Measurements from ENCODE around the gene RNF130. TPM values are rescaled to one million over a fixed set of nuclear protein-coding genes. Genes with fewer than 3 reads are reported as not detected.

Gene RNF130
- total RNA-seq, 1 donor from 2014 or later: 73.8 TPM

DNA sequence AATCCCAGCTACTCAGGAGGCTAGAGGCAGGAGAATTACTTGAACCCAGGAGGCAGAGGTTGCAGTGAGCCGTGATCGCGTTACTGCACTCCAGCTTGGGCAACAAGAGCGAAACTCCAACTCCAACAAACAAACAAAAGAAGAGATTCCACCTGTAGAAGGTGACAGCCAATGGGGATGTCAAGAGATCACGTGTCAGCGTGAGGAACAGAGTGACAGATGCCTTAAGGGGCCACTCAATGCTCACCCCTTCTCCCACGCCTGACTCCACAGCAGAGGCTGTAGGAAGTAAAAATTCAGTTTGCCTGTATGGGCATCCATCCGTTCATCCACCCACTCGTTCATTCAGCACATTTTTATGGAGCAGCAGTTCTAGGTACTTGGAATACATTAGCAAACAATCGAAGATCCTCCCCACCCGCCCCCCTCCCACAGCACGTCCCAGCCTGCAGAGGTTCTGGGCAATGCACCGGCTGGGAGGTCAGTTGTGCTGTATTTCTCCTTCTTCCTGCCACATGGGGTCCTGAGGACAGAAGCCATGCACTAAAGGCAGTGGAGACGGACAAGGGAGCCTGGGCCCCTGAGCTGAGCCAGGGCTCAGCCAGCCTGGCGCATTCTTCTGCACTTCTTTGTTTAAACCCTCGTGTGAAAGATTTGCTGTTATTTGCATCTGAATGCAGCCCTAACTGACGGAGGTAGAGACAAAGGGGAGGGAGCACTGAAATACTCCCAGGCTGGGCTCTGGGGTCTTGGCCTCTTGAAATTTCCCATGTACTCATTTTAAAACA is 11.3 kb upstream of the RNF130 start:
- Mint-ChIP-seq H3K9me3 (ENCODE audit: low read depth) (no peaks in the 10 kb centered on the region), H3K36me3 (ENCODE audit: insufficient read depth) (no peaks in the 10 kb centered on the region), H3K27ac (peak overlapping the region; percentile 27), H3K4me3 (ENCODE audit: low read depth) (no peak overlapping the region), H3K27me3 (peaks cover 7% of the 10 kb centered on the region), H3K4me1 (ENCODE audit: low read depth) (peaks cover 15% of the 10 kb centered on the region)
- DNase-seq (ENCODE audit: low spot score, unreplicated experiment): no peak
- TF ChIP-seq, protein P1, sequence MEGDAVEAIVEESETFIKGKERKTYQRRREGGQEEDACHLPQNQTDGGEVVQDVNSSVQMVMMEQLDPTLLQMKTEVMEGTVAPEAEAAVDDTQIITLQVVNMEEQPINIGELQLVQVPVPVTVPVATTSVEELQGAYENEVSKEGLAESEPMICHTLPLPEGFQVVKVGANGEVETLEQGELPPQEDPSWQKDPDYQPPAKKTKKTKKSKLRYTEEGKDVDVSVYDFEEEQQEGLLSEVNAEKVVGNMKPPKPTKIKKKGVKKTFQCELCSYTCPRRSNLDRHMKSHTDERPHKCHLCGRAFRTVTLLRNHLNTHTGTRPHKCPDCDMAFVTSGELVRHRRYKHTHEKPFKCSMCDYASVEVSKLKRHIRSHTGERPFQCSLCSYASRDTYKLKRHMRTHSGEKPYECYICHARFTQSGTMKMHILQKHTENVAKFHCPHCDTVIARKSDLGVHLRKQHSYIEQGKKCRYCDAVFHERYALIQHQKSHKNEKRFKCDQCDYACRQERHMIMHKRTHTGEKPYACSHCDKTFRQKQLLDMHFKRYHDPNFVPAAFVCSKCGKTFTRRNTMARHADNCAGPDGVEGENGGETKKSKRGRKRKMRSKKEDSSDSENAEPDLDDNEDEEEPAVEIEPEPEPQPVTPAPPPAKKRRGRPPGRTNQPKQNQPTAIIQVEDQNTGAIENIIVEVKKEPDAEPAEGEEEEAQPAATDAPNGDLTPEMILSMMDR (IDR thresholded peaks at IDR 0.05; ENCODE audit: unreplicated experiment): no peak

GRCh38 chr5:180081481-180081880 is 9.9 kb upstream of the RNF130 start:
- Mint-ChIP-seq H3K4me3 (ENCODE audit: low read depth) (no peak overlapping the region), H3K36me3 (ENCODE audit: insufficient read depth) (no peaks in the 10 kb centered on the region), H3K4me1 (ENCODE audit: low read depth) (peaks cover 15% of the 10 kb centered on the region), H3K27me3 (peaks cover 7% of the 10 kb centered on the region), H3K27ac (no peak overlapping the region), H3K9me3 (ENCODE audit: low read depth) (no peaks in the 10 kb centered on the region)
- TF ChIP-seq, protein P1 (IDR thresholded peaks at IDR 0.05; ENCODE audit: unreplicated experiment): no peak
- DNase-seq (ENCODE audit: low spot score, unreplicated experiment): no peak

DNA sequence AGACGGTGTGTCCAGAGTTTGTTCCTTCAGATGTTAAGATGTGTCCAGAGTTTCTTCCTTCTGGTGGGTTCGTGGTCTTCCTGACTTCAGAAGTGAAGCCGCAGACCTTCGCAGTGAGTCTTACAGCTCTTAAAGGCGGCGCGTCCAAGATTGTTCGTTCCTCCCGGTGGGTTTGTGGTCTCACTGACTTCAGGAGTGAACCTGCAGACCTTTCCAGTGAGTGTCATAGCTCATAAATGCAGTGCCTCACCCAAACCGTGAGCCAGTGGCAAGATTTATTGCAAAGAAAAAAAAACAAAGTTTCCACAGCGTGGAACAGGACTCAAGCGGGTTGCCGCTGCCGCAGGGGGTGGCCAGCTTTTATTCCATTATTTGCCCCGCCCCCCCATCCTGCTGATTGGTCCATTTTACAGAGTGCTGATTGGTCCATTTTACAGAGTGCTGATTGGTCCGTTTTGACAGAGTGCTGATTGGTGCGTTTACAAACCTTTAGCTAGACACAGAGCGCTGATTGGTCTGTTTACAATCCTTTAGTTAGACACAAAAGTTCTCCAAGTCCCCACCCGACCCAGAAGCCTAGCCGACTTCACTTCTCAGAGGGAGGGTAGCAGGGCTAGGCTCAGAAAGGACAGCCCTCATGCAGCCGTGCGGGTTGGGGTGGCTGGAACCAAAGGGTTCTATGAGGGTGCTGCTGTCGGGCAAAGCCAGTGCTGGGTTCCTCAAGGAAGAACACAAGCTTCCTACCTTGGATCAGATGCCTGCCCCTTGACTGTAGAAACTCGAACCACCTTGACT is 9.1 kb upstream of the RNF130 start:
- Mint-ChIP-seq H3K27me3 (peaks cover 8% of the 10 kb centered on the region), H3K4me3 (ENCODE audit: low read depth) (no peak overlapping the region), H3K4me1 (ENCODE audit: low read depth) (peaks cover 12% of the 10 kb centered on the region), H3K36me3 (ENCODE audit: insufficient read depth) (no peaks in the 10 kb centered on the region), H3K27ac (no peak overlapping the region), H3K9me3 (ENCODE audit: low read depth) (no peaks in the 10 kb centered on the region)
- no peak for DNase-seq (ENCODE audit: low spot score, unreplicated experiment)
- TF ChIP-seq, protein P1 (IDR thresholded peaks at IDR 0.05; ENCODE audit: unreplicated experiment): no peak

GRCh38 chr5:180079702-180080466 is 8.3 kb upstream of the RNF130 start:
- TF ChIP-seq, protein P1 (IDR thresholded peaks at IDR 0.05; ENCODE audit: unreplicated experiment): no peak
- no peak overlapping the region for H3K4me3 Mint-ChIP-seq (ENCODE audit: low read depth)
- H3K27ac Mint-ChIP-seq: no peak overlapping the region
- no peak for DNase-seq (ENCODE audit: low spot score, unreplicated experiment)
- no peaks in the 10 kb centered on the region for H3K36me3 Mint-ChIP-seq (ENCODE audit: insufficient read depth)
- peaks cover 12% of the 10 kb centered on the region for H3K27me3 Mint-ChIP-seq
- H3K4me1 Mint-ChIP-seq (ENCODE audit: low read depth): peaks cover 9% of the 10 kb centered on the region
- no peaks in the 10 kb centered on the region for H3K9me3 Mint-ChIP-seq (ENCODE audit: low read depth)

DNA sequence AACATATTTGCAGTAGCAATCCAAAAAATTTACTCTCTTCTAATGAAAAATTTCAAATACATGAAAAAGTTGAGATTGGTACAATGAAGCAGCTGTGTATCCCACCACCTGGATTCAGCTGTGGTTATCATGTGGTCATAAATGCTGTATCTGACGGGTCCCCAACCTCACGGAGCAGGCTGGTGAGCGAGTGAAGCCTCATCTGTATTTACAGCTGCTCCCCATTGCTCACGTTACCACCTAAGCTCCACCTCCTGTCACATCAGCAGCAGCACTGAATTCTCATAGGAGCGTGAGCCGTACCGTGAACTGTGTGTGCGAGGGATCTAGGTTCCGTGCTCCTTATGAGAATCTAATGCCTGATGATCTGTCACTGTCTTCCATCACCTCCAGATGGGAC is 6.8 kb upstream of the RNF130 start:
- no peaks in the 10 kb centered on the region for H3K9me3 Mint-ChIP-seq (ENCODE audit: low read depth)
- peaks cover 24% of the 10 kb centered on the region for H3K27me3 Mint-ChIP-seq
- no peak overlapping the region for H3K27ac Mint-ChIP-seq
- peaks cover 8% of the 10 kb centered on the region for H3K4me1 Mint-ChIP-seq (ENCODE audit: low read depth)
- DNase-seq (ENCODE audit: low spot score, unreplicated experiment): no peak
- H3K4me3 Mint-ChIP-seq (ENCODE audit: low read depth): no peak overlapping the region
- TF ChIP-seq, protein P1 (IDR thresholded peaks at IDR 0.05; ENCODE audit: unreplicated experiment): no peak
- H3K36me3 Mint-ChIP-seq (ENCODE audit: insufficient read depth): no peaks in the 10 kb centered on the region
